Vagina (tissue), 2 donors: Measurements from ENCODE around the gene TMEM165.

Experiments used
- CTCF ChIP-seq, 3 experiments: fragments of 450-650 bp in 2 of 3; fragments of 200-600 bp in 1 of 3; sonication (generic) in 1 of 3; IDR thresholded peaks; one replicate each; pipeline ENCODE4 v1.5.1; 2017 to 2019; ENCODE audit warnings: antibody characterized with exemption in 3 of 3, mild to moderate bottlenecking in 2 of 3, moderate library complexity in 2 of 3
- POLR2A ChIP-seq, 2 donors: fragments of 450-650 bp; IDR thresholded peaks; one replicate each; pipeline ENCODE4 v1.6.1; 2017; ENCODE audit warnings: antibody characterized with exemption in 2 of 2, mild to moderate bottlenecking in 2 of 2, moderate library complexity in 2 of 2
- POLR2AphosphoS5 ChIP-seq, 2 donors: sonication (generic); formaldehyde crosslinking; IDR thresholded peaks; one replicate each; pipeline ENCODE4 v1.9.0; 2017; ENCODE audit warnings: antibody characterized with exemption in 2 of 2, mild to moderate bottlenecking in 2 of 2, low read depth in 1 of 2; ENCODE audit not compliant: insufficient read depth in 1 of 2

GRCh38 chr4:55386073-55386472 lies 9.7 kb upstream of the TMEM165 start:
- no peak for TF ChIP-seq POLR2A (IDR thresholded peaks at IDR 0.05)
- TF ChIP-seq CTCF (IDR thresholded peaks at IDR 0.05) = no peak
- TF ChIP-seq POLR2AphosphoS5 (IDR thresholded peaks at IDR 0.05; ENCODE audit: insufficient read depth in 1 of 2, low read depth in 1 of 2) = no peak
